Trophoblast cell (in vitro differentiated cells and primary cell): ENCODE measurements around the gene TNFAIP1.

ENCODE experiments used
- DNase-seq, 2 donors: peaks; one replicate each; pipeline ENCODE4 v3.0.0-alpha.2; 2016
- H2AFZ ChIP-seq: 2 replicates; pipeline ENCODE4 v1.6.1; 2013; ENCODE audit warnings: low read length, moderate library complexity, mild to moderate bottlenecking; ENCODE audit not compliant: insufficient read depth, poor library complexity
- H2AK5ac ChIP-seq: 2 replicates; pipeline ENCODE4 v1.6.1; 2013; ENCODE audit warnings: mild to moderate bottlenecking, low read length
- H2BK120ac ChIP-seq: 2 replicates; pipeline ENCODE4 v1.6.1; 2013; ENCODE audit warnings: low read length, mild to moderate bottlenecking, moderate library complexity; ENCODE audit not compliant: insufficient read depth, poor library complexity
- H2BK12ac ChIP-seq: 2 replicates; pipeline ENCODE4 v1.6.1; 2013; ENCODE audit warnings: mild to moderate bottlenecking, low read length, moderate library complexity
- H2BK5ac ChIP-seq: 2 replicates; pipeline ENCODE4 v1.6.1; 2013; ENCODE audit warnings: low read length, low read depth, moderate library complexity, mild to moderate bottlenecking; ENCODE audit not compliant: poor library complexity
- H3K14ac ChIP-seq: 2 replicates; pipeline ENCODE4 v1.6.1; 2013; ENCODE audit warnings: mild to moderate bottlenecking, low read length
- H3K18ac ChIP-seq: 2 replicates; pipeline ENCODE4 v1.6.1; 2013; ENCODE audit warnings: mild to moderate bottlenecking, low read length
- H3K23ac ChIP-seq: 2 replicates; pipeline ENCODE4 v1.6.1; 2013; ENCODE audit warnings: low read length
- H3K27ac ChIP-seq: 2 replicates; pipeline ENCODE4 v1.5.1; 2013; ENCODE audit warnings: low read depth, mild to moderate bottlenecking, inconsistent platforms, low read length, moderate library complexity
- H3K27me3 ChIP-seq: 2 replicates; pipeline ENCODE4 v1.6.1; 2013; ENCODE audit warnings: inconsistent platforms, mild to moderate bottlenecking, low read length, moderate library complexity; ENCODE audit not compliant: insufficient read depth
- H3K36me3 ChIP-seq, 2 experiments: 1 replicate in 1 of 2; 2 replicates in 1 of 2; pipeline ENCODE4 v1.6.1; 2013; ENCODE audit warnings: low read length in 2 of 2, mild to moderate bottlenecking in 2 of 2, moderate library complexity in 1 of 2; ENCODE audit not compliant: insufficient read depth in 2 of 2, control insufficient read depth in 1 of 2
- H3K4ac ChIP-seq: 2 replicates; pipeline ENCODE4 v1.6.1; 2013; ENCODE audit warnings: low read depth, mild to moderate bottlenecking, low read length, moderate library complexity
- H3K4me1 ChIP-seq, 2 experiments: 1 replicate in 1 of 2; 2 replicates in 1 of 2; pipeline ENCODE4 v1.6.1; 2013; ENCODE audit warnings: low read length in 2 of 2, mild to moderate bottlenecking in 2 of 2, moderate library complexity in 1 of 2; ENCODE audit not compliant: insufficient read depth in 2 of 2, control insufficient read depth in 1 of 2
- H3K4me2 ChIP-seq: 2 replicates; pipeline ENCODE4 v1.6.1; 2013; ENCODE audit warnings: inconsistent platforms, mild to moderate bottlenecking, low read length, moderate library complexity
- H3K4me3 ChIP-seq: 2 replicates; pipeline ENCODE4 v1.5.1; 2013; ENCODE audit warnings: mild to moderate bottlenecking, low read depth, low read length, inconsistent platforms
- H3K79me1 ChIP-seq: one replicate; pipeline ENCODE4 v1.6.1; 2013; ENCODE audit warnings: low read length
- H3K79me2 ChIP-seq: 2 replicates; pipeline ENCODE4 v1.6.1; 2013; ENCODE audit warnings: low read length, mild to moderate bottlenecking; ENCODE audit not compliant: control insufficient read depth, insufficient read depth, poor library complexity
- H3K9ac ChIP-seq: 2 replicates; pipeline ENCODE4 v1.6.1; 2013; ENCODE audit warnings: mild to moderate bottlenecking, low read length
- H3K9me3 ChIP-seq: 2 replicates; pipeline ENCODE4 v1.6.1; 2013; ENCODE audit warnings: low read depth, mild to moderate bottlenecking, control low read depth, inconsistent platforms, low read length; ENCODE audit not compliant: insufficient read depth
- H4K12ac ChIP-seq: 2 replicates; pipeline ENCODE4 v1.6.1; 2013; ENCODE audit warnings: low read depth, mild to moderate bottlenecking, low read length, moderate library complexity
- H4K8ac ChIP-seq: 2 replicates; pipeline ENCODE4 v1.6.1; 2013; ENCODE audit warnings: low read depth, mild to moderate bottlenecking, low read length, moderate library complexity
- H4K91ac ChIP-seq: one replicate; pipeline ENCODE4 v1.6.1; 2013; ENCODE audit warnings: low read depth, mild to moderate bottlenecking, low read length, moderate library complexity
- WGBS: extraction: QIAGEN DNeasy Blood & Tissue Kit; methylation state at CpG from one replicate; pipeline ENCODE4 v1.1.7; 2013; ENCODE audit warnings: missing lambda C conversion rate; ENCODE audit not compliant: insufficient read length, insufficient coverage; ENCODE audit errors: extremely low coverage; 5-methylcytosine and 5-hydroxymethylcytosine counted together

The TNFAIP1 gene

GRCh38 chr17:28385037-28385400 lies 49.5 kb downstream of the TNFAIP1 start:
- H3K9me3 ChIP-seq: peaks cover 3% of the 10 kb centered on the region
- no peaks in the 10 kb centered on the region for H3K79me2 ChIP-seq
- H3K14ac ChIP-seq: no peak overlapping the region
- no peak overlapping the region for H4K8ac ChIP-seq
- H2BK5ac ChIP-seq: no peak overlapping the region
- H3K9ac ChIP-seq: no peak overlapping the region
- no peak overlapping the region for H2AFZ ChIP-seq
- H3K4ac ChIP-seq: no peak overlapping the region
- no peak overlapping the region for H2BK120ac ChIP-seq
- H3K4me2 ChIP-seq: peak overlapping the region; percentile 57
- H2AK5ac ChIP-seq: no peak overlapping the region
- H3K27me3 ChIP-seq: peaks cover 21% of the 10 kb centered on the region
- peaks cover 9 to 23% of the 10 kb centered on the region in 2 experiments for H3K4me1 ChIP-seq
- no CpG with 5 or more reads among the region's 29 CpGs for WGBS
- H3K4me3 ChIP-seq: peak overlapping the region; percentile 15
- no peak overlapping the region for H3K23ac ChIP-seq
- no peaks in the 10 kb centered on the region for H3K36me3 ChIP-seq
- H4K91ac ChIP-seq: no peak overlapping the region
- H4K12ac ChIP-seq: no peak overlapping the region
- H3K27ac ChIP-seq: no peak overlapping the region
- DNase-seq: peak; percentile 82 to 84
- no peaks in the 10 kb centered on the region for H3K79me1 ChIP-seq
- H3K18ac ChIP-seq: no peak overlapping the region
- no peak overlapping the region for H2BK12ac ChIP-seq

- Histone ChIP-seq H2BK5ac (no peak overlapping the region), H3K9me3 (peaks cover 3% of the 10 kb centered on the region), H4K8ac (no peak overlapping the region), H3K79me1 (no peaks in the 10 kb centered on the region), H4K91ac (no peak overlapping the region), H3K23ac (no peak overlapping the region), H3K27me3 (peaks cover 21% of the 10 kb centered on the region), H3K36me3 (no peaks in the 10 kb centered on the region), H3K4me2 (no peak overlapping the region), H3K14ac (no peak overlapping the region), H3K27ac (no peak overlapping the region), H3K4me1 (peaks cover 9 to 20% of the 10 kb centered on the region in 2 experiments), H2BK120ac (no peak overlapping the region), H4K12ac (no peak overlapping the region), H3K79me2 (no peaks in the 10 kb centered on the region), H3K4ac (no peak overlapping the region), H2AK5ac (no peak overlapping the region), H2AFZ (no peak overlapping the region), H2BK12ac (no peak overlapping the region), H3K9ac (no peak overlapping the region), H3K18ac (no peak overlapping the region), H3K4me3 (no peak overlapping the region)
- DNase-seq: no peak
- WGBS: no CpG with 5 or more reads among the region's 8 CpGs
These were observed 49.8 kb downstream of the TNFAIP1 start for GRCh38 chr17:28385406-28385805.

GRCh38 chr17:28386391-28386790 lies 50.8 kb downstream of the TNFAIP1 start:
- Histone ChIP-seq H2AFZ (no peak overlapping the region), H4K91ac (no peak overlapping the region), H3K14ac (no peak overlapping the region), H2BK5ac (no peak overlapping the region), H3K4me3 (no peak overlapping the region), H4K12ac (no peak overlapping the region), H3K9ac (no peak overlapping the region), H3K4me1 (peaks cover 8 to 11% of the 10 kb centered on the region in 2 experiments), H3K79me2 (no peaks in the 10 kb centered on the region), H3K27me3 (peaks cover 21% of the 10 kb centered on the region), H3K4me2 (no peak overlapping the region), H4K8ac (no peak overlapping the region), H3K79me1 (no peaks in the 10 kb centered on the region), H3K18ac (no peak overlapping the region), H2AK5ac (no peak overlapping the region), H3K36me3 (no peaks in the 10 kb centered on the region), H3K23ac (no peak overlapping the region), H3K4ac (no peak overlapping the region), H2BK120ac (no peak overlapping the region), H3K9me3 (peaks cover 3% of the 10 kb centered on the region), H2BK12ac (no peak overlapping the region), H3K27ac (no peak overlapping the region)
- no peak for DNase-seq

DNA sequence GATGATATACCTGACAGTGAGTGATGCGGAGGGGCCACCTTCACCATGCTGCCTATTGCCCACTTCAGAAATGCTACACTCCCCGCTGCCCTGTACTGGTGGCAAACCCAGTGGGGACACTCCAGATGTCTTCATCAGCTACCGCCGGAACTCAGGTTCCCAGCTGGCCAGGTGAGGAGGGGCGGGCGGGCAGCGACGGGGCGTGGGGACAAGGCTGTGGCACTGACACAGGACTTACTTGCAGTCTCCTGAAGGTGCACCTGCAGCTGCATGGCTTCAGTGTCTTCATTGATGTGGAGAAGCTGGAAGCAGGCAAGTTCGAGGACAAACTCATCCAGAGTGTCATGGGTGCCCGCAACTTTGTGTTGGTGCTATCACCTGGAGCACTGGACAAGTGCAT lies 52.5 kb downstream of the TNFAIP1 start:
- Histone ChIP-seq H3K4ac (no peak overlapping the region), H3K79me2 (no peaks in the 10 kb centered on the region), H3K4me3 (no peak overlapping the region), H3K23ac (no peak overlapping the region), H2BK12ac (no peak overlapping the region), H3K36me3 (no peaks in the 10 kb centered on the region), H3K9ac (no peak overlapping the region), H2AK5ac (no peak overlapping the region), H4K91ac (no peak overlapping the region), H3K4me2 (no peak overlapping the region), H3K4me1 (peaks cover 8 to 9% of the 10 kb centered on the region in 2 experiments), H4K12ac (no peak overlapping the region), H2BK120ac (no peak overlapping the region), H2AFZ (no peak overlapping the region), H3K18ac (no peak overlapping the region), H4K8ac (no peak overlapping the region), H3K27me3 (peaks cover 21% of the 10 kb centered on the region), H3K9me3 (peaks cover 3% of the 10 kb centered on the region), H3K79me1 (no peaks in the 10 kb centered on the region), H3K14ac (no peak overlapping the region), H3K27ac (no peak overlapping the region), H2BK5ac (no peak overlapping the region)
- no peak for DNase-seq
- WGBS: no CpG with 5 or more reads among the region's 11 CpGs
